Ascending aorta (tissue), 2 donors: ENCODE results near the gene TPM2. TPM values are rescaled to one million over a fixed set of nuclear protein-coding genes. Genes with fewer than 3 reads are reported as not detected.

Source experiments
- DNase-seq, 2 donors: peaks; one replicate each; pipeline ENCODE4 v3.0.0-alpha.2; 2019; ENCODE audit warnings: low spot score in 2 of 2
- H3K27ac ChIP-seq, 2 donors: fragments of 200-600 bp; sonication (generic); one replicate each; pipeline ENCODE4 v1.5.1; 2016 to 2017; ENCODE audit warnings: mild to moderate bottlenecking in 1 of 2
- H3K27me3 ChIP-seq: fragments of 200-600 bp; sonication (generic); one replicate; pipeline ENCODE4 v1.5.1; 2017
- H3K36me3 ChIP-seq, 2 donors: fragments of 200-600 bp; sonication (generic); one replicate each; pipeline ENCODE4 v1.5.1; 2016
- H3K4me1 ChIP-seq, 2 donors: fragments of 200-600 bp; sonication (generic); one replicate each; pipeline ENCODE4 v1.5.1; 2016 to 2017; ENCODE audit warnings: mild to moderate bottlenecking in 1 of 2
- H3K4me3 ChIP-seq, 2 donors: fragments of 200-600 bp; sonication (generic); one replicate each; pipeline ENCODE4 v1.5.1; 2016 to 2017; ENCODE audit warnings: mild to moderate bottlenecking in 1 of 2
- H3K9me3 ChIP-seq, 2 donors: fragments of 200-600 bp; sonication (generic); one replicate each; pipeline ENCODE4 v1.5.1; 2016
- CTCF ChIP-seq, 3 experiments: fragments of 200-600 bp in 2 of 3; fragments of 450-650 bp in 1 of 3; sonication (generic) in 2 of 3; IDR thresholded peaks; one replicate each; pipeline ENCODE4 v1.5.1; 2016 to 2019; ENCODE audit warnings: antibody characterized with exemption in 3 of 3, mild to moderate bottlenecking in 1 of 3, moderate library complexity in 1 of 3
- intact Hi-C: fragments of 100-400 bp; cut with DNase I; formaldehyde crosslinking; loops from one replicate; pipeline ENCODE4 v1.15.1; 2023
- total RNA-seq: library from RNA; depleted of rRNA; stranded (reverse); fragments of >200 nt; gene quantifications from one replicate; pipeline ENCODE4 v1.1.0, GENCODE V29; 2016

The TPM2 gene
- total RNA-seq, 1 donor from 2014 or later = 1,923 TPM

GRCh38 chr9:35659340-35659739, 30.4 kb downstream of the TPM2 start:
- H3K36me3 ChIP-seq = peaks cover 6 to 23% of the 10 kb centered on the region in 2 donors
- no peaks in the 10 kb centered on the region for H3K9me3 ChIP-seq
- no peak for TF ChIP-seq CTCF (IDR thresholded peaks at IDR 0.05)
- DNase-seq = peak in 1 of 2 donors; percentile 93
- H3K27me3 ChIP-seq = no peaks in the 10 kb centered on the region
- H3K4me1 ChIP-seq = peaks cover 5 to 35% of the 10 kb centered on the region in 2 donors
- intact Hi-C loops = loop anchor here (1.0 to 10.0 kb wide), 5 partner anchors 69 to 667 kb away; partner anchors contain the start of genes FAM221B, HRCT1, SPAAR and SPAG8
- peak overlapping the region; percentile 88 to 99 for H3K4me3 ChIP-seq
- H3K27ac ChIP-seq = peak overlapping the region; percentile 97 to 100

- intact Hi-C loops = loop anchor here (1.0 to 10.0 kb wide), 5 partner anchors 69 to 667 kb away; partner anchors contain the start of genes FAM221B, HRCT1, SPAAR and SPAG8
- peak in 1 of 2 donors; percentile 85 for DNase-seq
- H3K4me3 ChIP-seq = peak overlapping the region; percentile 88 to 99
- peaks cover 6 to 23% of the 10 kb centered on the region in 2 donors for H3K36me3 ChIP-seq
- peaks cover 5 to 35% of the 10 kb centered on the region in 2 donors for H3K4me1 ChIP-seq
- TF ChIP-seq CTCF (IDR thresholded peaks at IDR 0.05) = no peak
- peak overlapping the region; percentile 97 to 100 for H3K27ac ChIP-seq
- H3K9me3 ChIP-seq = no peaks in the 10 kb centered on the region
- H3K27me3 ChIP-seq = no peaks in the 10 kb centered on the region
Observed at GRCh38 chr9:35658968-35659220, 30.8 kb downstream of the TPM2 start.

GRCh38 chr9:35658137-35658967, 31.4 kb downstream of the TPM2 start, which contains the start of gene CCDC107:
Gene CCDC107 (plus strand): TSS chr9:35658292. CDS start chr9:35658380, 88 bp downstream.
- Histone ChIP-seq H3K36me3 (peaks cover 6 to 23% of the 10 kb centered on the region in 2 donors), H3K27ac (peak within 1 kb of the TSS; percentile 97 to 100), H3K27me3 (no peaks in the 10 kb centered on the region), H3K4me3 (peak within 1 kb of the TSS; percentile 88 to 99), H3K9me3 (no peaks in the 10 kb centered on the region), H3K4me1 (peaks cover 5 to 35% of the 10 kb centered on the region in 2 donors)
- TF ChIP-seq CTCF (IDR thresholded peaks at IDR 0.05) = peak; percentile 41 to 64 (median 63)
- peak in 1 of 2 donors; percentile 91 for DNase-seq
- intact Hi-C loops = loop anchor here (5.0 to 10.0 kb wide), 4 partner anchors 154 to 666 kb away; partner anchors contain the start of genes FAM221B, HRCT1, SPAAR and SPAG8

- Histone ChIP-seq H3K27me3 (no peaks in the 10 kb centered on the region), H3K36me3 (peaks cover 6 to 23% of the 10 kb centered on the region in 2 donors), H3K4me1 (peaks cover 5 to 35% of the 10 kb centered on the region in 2 donors), H3K4me3 (peak within 1 kb of the TSS; percentile 88 to 99), H3K27ac (peak within 1 kb of the TSS; percentile 97 to 100), H3K9me3 (no peaks in the 10 kb centered on the region)
- DNase-seq = peak; percentile 90 to 99
- TF ChIP-seq CTCF (IDR thresholded peaks at IDR 0.05) = peak; percentile 32 to 56 (median 34)
- intact Hi-C loops = loop anchor here (1.0 to 10.0 kb wide), 6 partner anchors 33 to 665 kb away; partner anchors contain the start of genes FAM221B, HRCT1, SPAAR and SPAG8
Observed at GRCh38 chr9:35657546-35658136, 32.1 kb downstream of the TPM2 start, which contains the start of gene RMRP. Gene RMRP (minus strand): TSS chr9:35658019.

- intact Hi-C loops = loop anchor here (1.0 to 10.0 kb wide), 6 partner anchors 33 to 665 kb away; partner anchors contain the start of genes FAM221B, HRCT1, SPAAR and SPAG8
- peak overlapping the region; percentile 88 to 99 for H3K4me3 ChIP-seq
- no peak for DNase-seq
Observed at GRCh38 chr9:35656831-35657545, 32.7 kb downstream of the TPM2 start.

More at GRCh38 chr9:35656831-35657545, 32.7 kb downstream of the TPM2 start:
- peak overlapping the region; percentile 97 to 100 for H3K27ac ChIP-seq
- TF ChIP-seq CTCF (IDR thresholded peaks at IDR 0.05) = no peak
- no peaks in the 10 kb centered on the region for H3K27me3 ChIP-seq
- H3K36me3 ChIP-seq = peaks cover 6 to 21% of the 10 kb centered on the region in 2 donors
- no peaks in the 10 kb centered on the region for H3K9me3 ChIP-seq
- H3K4me1 ChIP-seq = peaks cover 5 to 32% of the 10 kb centered on the region in 2 donors
